ENCODE measurements around the gene ZNF554.
A peak's percentile ranks its signal among the peaks of the same experiment; 100 is the strongest.

Gene ZNF554

DNA sequence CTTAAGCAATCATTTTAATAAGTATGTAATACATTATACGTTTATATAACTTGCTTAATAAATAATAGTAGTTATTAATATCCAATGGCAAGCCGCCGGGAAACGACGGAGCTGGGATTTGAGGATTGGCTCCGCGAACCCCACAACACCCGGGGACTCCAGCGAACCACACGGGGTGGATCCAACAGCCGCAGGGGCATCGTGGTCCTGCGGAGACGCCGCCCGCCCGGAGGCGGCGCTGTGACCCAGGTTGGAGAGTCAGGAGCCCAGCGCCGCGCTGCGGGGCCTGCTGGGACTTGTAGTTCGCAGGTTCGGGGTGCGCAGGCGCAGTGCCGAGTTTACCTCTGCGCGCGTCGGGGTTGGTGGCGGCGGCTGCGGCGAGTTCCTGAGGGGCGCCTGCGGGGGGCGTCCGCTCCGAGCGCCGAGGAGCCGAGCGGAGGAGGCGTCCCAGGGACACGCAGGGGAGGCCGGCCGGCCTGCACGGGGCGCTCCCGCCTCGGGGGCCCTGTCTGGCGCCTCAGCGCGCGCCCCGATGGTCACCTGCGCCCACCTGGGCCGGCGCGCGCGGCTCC lies at the start of gene ZNF554:
Gene ZNF554, plus strand, starts transcription at position 329 of the 572 bp plus-strand sequence. Its CDS starts 204 bp downstream, at position 533.
- FAIRE-seq (peak; percentile 49), DNase-seq (ENCODE audit: insufficient read length, low spot score) (peak; percentile 92)

- FAIRE-seq (no peak), DNase-seq (ENCODE audit: insufficient read length, low spot score) (no peak)
Observed at GRCh38 chr19:2770055-2771013, 49.3 kb upstream of the ZNF554 start.

- DNase-seq (ENCODE audit: insufficient read length, low spot score), result no peak
- FAIRE-seq, result no peak
Observed at GRCh38 chr19:2771786-2772674, 47.6 kb upstream of the ZNF554 start.

GRCh38 chr19:2774083-2774679 lies 45.5 kb upstream of the ZNF554 start:
- DNase-seq (ENCODE audit: insufficient read length, low spot score) (no peak), FAIRE-seq (no peak)

DNA sequence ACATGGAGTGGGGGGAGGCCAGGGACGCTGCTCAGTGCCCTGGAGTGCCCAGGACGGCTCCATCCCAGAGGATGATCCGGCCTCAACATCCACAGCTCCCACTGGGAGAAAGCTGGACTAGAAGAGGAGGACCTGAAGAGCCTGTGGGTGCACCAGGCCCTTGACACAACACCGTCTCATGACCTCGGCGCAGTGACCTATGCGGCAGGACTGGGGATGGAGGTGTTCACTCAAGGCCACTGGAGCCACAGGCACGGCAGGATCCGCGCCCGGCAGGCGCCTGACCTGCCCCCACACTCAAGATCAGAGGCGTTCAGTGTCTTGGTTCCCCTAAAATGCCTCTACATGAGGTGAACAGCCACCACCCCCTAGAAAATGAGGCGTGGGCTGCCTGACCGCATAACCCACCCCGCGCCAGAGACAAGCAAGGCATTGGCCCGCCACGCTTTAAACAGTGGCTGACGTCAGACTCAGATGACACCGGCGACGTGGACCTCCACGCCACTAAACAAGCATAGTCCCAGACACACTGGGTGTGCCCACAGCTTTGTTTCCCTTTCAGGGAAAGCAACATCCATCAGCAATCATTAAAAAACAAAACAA lies 44.6 kb upstream of the ZNF554 start:
- FAIRE-seq (no peak), DNase-seq (ENCODE audit: insufficient read length, low spot score) (no peak)

DNA sequence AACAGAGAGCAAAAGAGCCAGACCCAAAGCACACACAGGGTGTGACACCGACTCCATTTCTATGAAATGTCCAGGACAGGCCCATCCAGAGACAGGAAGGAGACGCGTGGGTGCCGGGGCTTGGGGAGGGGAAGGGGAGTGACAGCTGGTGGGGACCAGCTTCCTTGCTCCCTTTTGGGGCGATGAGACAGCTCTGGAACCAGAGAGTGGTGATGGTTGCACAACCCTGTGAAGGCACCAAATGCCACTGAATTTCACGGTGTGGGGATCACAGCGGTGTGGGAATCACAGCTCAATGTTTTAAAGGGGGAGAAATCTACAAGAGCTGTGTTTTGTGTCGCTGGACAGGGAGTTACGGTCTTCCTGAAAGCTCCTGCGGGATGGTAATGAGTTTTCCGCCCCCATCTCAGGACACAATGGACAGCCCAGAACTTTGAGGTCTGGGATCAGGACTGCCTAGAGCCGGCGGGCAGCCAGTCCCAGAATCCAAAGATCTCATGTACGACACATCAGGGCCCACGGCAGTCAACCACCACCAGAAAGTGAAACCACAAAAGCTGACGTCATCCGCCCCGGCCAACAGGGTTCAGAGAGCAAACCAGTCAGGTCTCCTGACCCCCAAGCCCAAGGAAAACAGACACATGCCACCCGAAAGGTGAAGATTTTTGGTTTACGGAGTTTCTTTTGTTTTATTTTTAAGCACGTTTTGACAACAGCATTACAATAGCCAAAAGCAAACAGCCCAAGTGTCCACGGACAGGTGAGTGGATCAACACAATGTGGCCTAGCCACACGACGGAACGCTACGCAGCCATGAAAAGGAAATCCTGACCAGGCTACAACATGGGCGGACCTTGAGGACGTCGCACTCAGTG lies 43.9 kb upstream of the ZNF554 start:
- DNase-seq (ENCODE audit: insufficient read length, low spot score) (no peak), FAIRE-seq (no peak)

DNA sequence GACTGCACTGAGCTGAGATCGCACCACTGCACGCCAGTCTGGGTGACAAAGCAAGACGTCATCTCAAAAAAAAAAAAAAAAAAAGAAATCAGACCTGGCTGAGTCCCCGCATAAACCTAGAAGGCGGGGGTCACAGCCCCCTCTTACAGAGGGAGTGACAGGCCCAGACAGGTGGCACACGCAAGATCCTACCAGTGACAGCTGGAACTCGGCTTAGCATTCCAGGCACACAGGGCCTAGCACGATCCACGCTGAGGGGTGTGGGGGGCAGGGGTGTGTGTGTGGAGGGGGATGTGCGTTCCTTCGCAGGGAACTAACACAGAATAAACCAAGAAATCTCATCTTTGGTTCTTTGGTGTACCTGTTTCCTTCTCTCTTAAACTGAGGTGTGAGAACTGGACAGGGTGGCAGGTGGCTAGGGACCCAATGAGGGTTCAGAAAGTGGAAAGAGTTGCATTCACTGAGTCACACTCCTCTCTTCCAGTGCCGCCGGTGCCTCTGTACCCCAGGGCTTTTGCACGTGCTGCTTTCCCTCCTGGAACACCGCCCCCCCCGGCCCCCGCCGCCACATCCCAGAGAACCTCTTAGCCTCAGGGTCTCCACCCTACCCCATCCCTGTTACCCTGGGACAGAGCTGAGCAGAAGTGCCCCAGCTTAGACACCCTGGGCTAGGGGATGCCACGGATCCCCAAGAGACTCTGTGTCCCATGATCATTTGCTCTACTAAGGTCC lies 41.5 kb upstream of the ZNF554 start:
- no peak for FAIRE-seq
- DNase-seq (ENCODE audit: insufficient read length, low spot score), result no peak

DNA sequence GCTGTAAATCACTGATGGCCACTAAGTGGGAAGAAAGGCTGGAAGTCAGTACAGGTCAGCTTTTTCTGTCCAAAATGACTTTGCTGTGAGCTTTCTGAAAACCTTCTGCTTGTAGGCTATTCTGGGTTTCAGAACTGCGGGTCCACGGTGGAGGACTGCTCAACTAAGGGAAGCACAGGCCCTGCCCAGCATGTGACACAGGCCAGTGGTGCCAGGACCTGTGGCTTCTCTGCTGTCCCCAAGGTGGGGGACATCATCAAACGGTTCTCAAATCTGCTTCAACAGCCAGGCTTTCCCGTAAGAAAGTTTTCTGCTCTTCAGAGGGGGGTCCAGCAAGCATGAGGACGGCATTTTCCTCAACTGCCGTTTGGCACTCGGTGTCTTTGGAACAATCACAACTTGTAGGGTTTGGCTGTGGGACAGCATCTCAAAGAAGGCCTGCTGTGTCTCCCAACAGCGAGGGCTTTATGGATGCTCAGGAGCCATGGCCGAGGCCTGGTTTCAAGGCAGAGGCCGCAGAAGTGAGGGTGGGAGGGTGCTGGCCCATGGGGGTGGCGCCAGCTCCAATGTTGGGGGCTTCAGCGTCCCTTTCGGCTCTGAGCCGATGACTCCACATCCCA lies 40.4 kb upstream of the ZNF554 start:
- DNase-seq (ENCODE audit: insufficient read length, low spot score), result no peak
- no peak for FAIRE-seq

DNA sequence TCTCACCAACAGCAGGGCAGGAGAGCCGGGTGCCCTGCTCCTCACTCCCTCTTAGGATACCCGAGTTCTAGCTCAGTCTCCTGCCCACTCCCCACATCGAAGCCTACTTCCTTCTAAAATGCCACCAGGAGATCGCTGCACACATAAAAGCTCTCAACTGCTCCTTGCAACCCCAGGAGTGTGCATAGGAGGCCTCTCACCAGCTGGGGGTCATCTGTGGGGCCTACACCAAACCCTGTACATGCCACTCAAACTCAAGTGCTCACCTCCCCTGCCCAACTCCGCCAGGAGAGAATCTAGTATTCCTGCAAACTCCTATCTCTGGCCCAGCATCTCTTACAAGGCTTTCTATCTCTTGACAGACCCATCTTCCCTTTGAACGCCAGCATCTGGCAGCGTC lies 39.4 kb upstream of the ZNF554 start:
- FAIRE-seq (no peak), DNase-seq (ENCODE audit: insufficient read length, low spot score) (no peak)

DNA sequence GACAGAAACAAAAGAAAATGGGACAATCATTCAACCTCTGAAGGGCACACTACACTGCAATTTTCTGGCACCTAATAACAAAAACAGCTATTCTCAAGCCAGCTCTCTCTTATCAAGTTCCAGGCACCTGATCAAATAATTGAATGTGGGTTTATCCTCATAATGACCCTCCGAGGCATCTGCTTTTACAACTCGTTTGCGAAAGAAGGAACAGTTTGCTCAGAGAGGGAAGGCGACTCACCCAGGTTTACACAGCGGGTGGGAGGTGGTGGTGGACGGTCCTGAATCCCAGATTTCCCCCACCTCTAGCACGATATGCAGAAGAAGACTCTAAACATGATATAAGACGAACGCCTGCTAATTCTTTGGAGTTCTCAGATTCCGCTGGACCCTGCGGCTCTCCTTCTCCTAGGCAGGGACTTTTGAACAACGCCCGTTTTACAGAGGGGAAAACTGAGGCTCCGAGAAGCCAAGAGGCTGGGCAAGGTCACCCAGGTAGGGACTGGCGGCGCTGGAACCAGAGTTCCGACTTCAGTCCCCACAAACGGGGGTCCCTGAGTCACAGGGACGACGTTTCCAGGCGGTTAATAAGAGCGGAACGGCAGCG lies 37.2 kb upstream of the ZNF554 start:
- DNase-seq (ENCODE audit: insufficient read length, low spot score) (no peak), FAIRE-seq (no peak)

GRCh38 chr19:2782936-2783780 lies 36.5 kb upstream of the ZNF554 start, which contains the start of gene SGTA:
TSS of gene SGTA (minus strand) at chr19:2783273. CDS start at chr19:2769068, 14,205 bp downstream.
- peak; percentile 96 for DNase-seq (ENCODE audit: insufficient read length, low spot score)
- FAIRE-seq, result peak; percentile 86

DNA sequence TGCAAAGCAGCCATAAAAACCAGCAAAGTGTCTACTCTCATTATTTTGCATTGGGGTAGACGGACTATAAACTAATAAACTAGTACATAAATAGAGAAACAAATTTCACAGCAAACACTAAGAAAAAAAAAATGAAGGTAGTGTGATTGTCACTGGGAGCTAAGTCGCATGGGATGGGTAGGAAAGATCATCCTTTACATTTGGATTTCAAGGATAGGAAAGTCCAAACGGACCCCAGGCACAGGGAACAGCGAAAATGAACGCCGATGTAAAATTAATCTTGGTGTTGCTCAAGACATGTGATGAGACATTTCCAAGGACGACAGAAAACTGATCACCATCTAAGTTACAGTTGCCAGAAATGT lies 35.9 kb upstream of the ZNF554 start:
- DNase-seq (ENCODE audit: insufficient read length, low spot score) (no peak), FAIRE-seq (no peak)

GRCh38 chr19:2785244-2785997 lies 34.2 kb upstream of the ZNF554 start, which contains the start of gene THOP1:
TSS of gene THOP1 (plus strand) at chr19:2785503. CDS start at chr19:2785663, 160 bp downstream.
- peak; percentile 20 for FAIRE-seq
- DNase-seq (ENCODE audit: insufficient read length, low spot score), result peak; percentile 98

GRCh38 chr19:2787115-2787514 lies 32.6 kb upstream of the ZNF554 start:
- DNase-seq (ENCODE audit: insufficient read length, low spot score), result no peak
- FAIRE-seq, result no peak

- FAIRE-seq, result no peak
- no peak for DNase-seq (ENCODE audit: insufficient read length, low spot score)
Observed at GRCh38 chr19:2788237-2788636, 31.4 kb upstream of the ZNF554 start.

- DNase-seq (ENCODE audit: insufficient read length, low spot score) (no peak), FAIRE-seq (no peak)
Observed at GRCh38 chr19:2790194-2790556, 29.5 kb upstream of the ZNF554 start.
